Tibial nerve (tissue), 4 donors: ENCODE measurements around the gene SERPINA4. TPM values are rescaled to one million over a fixed set of nuclear protein-coding genes. Genes with fewer than 3 reads are reported as not detected.
A peak's percentile ranks its signal among the peaks of the same experiment; 100 is the strongest.

Experiments
- DNase-seq, 2 donors: peaks; one replicate each; pipeline ENCODE4 v3.0.0-alpha.2; 2019; ENCODE audit warnings: low spot score in 2 of 2
- H3K27ac ChIP-seq, 4 donors: fragments of 200-600 bp; sonication (generic) in 3 of 4; one replicate each; pipeline ENCODE4 v1.5.1; 2017 to 2019; ENCODE audit warnings: mild to moderate bottlenecking in 1 of 4
- H3K27me3 ChIP-seq, 2 donors: fragments of 200-600 bp; sonication (generic) in 1 of 2; one replicate each; pipeline versions ENCODE4 v1.5.1 to v1.6.0; 2017 to 2019
- H3K36me3 ChIP-seq, 3 donors: fragments of 200-600 bp; sonication (generic); one replicate each; pipeline ENCODE4 v1.5.1; 2018 to 2019
- H3K4me1 ChIP-seq, 4 donors: fragments of 200-600 bp; sonication (generic) in 3 of 4; one replicate each; pipeline ENCODE4 v1.5.1; 2017 to 2019
- H3K4me3 ChIP-seq, 4 donors: fragments of 200-600 bp; sonication (generic) in 3 of 4; one replicate each; pipeline ENCODE4 v1.5.1; 2017 to 2019; ENCODE audit warnings: mild to moderate bottlenecking in 1 of 4, moderate library complexity in 1 of 4
- H3K9me3 ChIP-seq, 4 donors: fragments of 200-600 bp; sonication (generic) in 3 of 4; one replicate each; pipeline ENCODE4 v1.5.1; 2017 to 2019
- EP300 ChIP-seq, 2 donors: sonication (generic); formaldehyde crosslinking; IDR thresholded peaks; one replicate each; pipeline ENCODE4 v1.6.1; 2017; ENCODE audit warnings: antibody characterized with exemption in 2 of 2, mild to moderate bottlenecking in 1 of 2
- POLR2A ChIP-seq, 2 donors: fragments of 450-650 bp; IDR thresholded peaks; one replicate each; pipeline ENCODE4 v1.6.1; 2017; ENCODE audit warnings: antibody characterized with exemption in 2 of 2, mild to moderate bottlenecking in 2 of 2, moderate library complexity in 2 of 2
- WGBS, 2 donors: methylation state at CpG; one replicate each; pipeline ENCODE4 v1.1.5; 2018; 5-methylcytosine and 5-hydroxymethylcytosine counted together
- total RNA-seq, 4 donors: library from RNA; depleted of rRNA; stranded (reverse); fragments of >200 nt; gene quantifications; one replicate each; pipeline ENCODE4 v1.1.0, GENCODE V29; 2016
- TF ChIP-seq, protein P1 (sequence below), 5 experiments: fragments of 200-600 bp in 3 of 5; fragments of 450-650 bp in 2 of 5; sonication (generic) in 3 of 5; IDR thresholded peaks; one replicate each; pipeline ENCODE4 v1.5.1; 2016 to 2019; ENCODE audit warnings: antibody characterized with exemption in 5 of 5, mild to moderate bottlenecking in 3 of 5, moderate library complexity in 2 of 5

The SERPINA4 gene
- total RNA-seq, 4 donors from 2014 or later, result not detected

DNA sequence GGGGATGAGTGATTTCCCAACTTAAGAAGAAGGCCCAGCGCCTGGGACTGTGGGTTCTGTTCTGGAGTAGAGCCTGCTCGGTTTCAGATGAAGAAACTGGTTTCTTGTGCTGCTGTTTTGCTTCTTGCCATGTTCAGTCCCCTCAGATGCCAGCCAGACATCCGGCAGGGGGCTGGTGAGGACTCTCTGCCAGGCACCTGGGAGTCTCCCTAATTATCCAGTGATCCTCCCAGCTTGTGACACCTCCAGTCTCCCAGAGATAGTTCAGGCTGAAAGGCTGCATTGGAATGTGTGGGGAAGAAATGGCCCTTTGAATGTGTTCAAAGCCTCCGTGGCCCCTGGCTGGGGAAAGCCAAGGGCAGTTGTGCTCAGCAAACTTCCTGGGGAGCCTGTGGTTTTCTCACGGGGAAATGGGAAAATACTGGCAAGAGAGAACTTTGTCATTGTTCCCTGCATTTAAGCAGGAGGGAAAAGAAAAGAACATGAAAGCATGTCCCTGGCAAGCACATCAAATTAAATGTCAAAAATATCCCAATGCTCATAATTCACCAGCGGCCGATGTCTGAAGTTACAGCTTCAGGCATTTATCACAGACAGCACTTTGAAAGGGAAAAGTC lies 43.5 kb upstream of the SERPINA4 start:
- DNase-seq, result peak in 1 of 2 donors; percentile 26
- no peaks in the 10 kb centered on the region for H3K27me3 ChIP-seq
- WGBS, 2 donors, result 32 to 36% methylated on average over 7 of the region's 7 CpGs

DNA sequence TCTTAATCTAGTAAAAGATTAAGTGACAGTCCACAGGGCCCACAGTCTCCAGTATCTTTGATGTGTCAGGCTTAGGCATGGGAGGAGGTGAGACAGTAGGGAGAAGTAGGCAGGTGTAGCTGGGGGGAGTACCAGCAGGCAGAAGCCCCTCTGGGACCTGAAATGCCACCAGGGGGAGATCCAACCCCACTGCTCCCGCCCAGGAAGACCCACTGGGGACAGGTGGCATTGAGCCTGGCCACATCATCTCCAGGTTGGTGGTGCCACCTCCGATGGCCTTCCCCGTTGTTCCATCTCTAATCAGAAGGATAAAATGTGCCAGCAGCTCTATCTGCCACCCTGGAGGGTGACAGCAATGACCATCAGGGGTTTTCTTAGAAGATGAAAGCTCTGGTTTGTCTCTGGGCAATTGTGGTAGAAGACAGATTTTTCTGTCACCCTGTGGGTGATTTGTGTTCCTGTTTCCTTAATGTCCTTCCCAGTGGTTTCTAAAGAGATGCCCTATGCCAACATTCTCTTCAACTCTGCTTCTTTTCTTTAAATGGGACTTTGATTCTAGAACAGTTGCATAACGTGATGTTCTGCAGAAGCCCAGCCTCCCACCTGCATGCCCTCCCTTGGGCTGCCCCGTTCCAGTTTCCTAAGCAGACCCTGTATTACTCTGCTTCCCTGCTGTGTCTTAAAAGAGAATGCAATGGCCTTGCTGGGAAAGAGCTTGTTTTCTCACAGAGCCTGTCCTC lies 39.7 kb upstream of the SERPINA4 start:
- Histone ChIP-seq H3K4me1 (peaks cover 0 to 4% (median 0%) of the 10 kb centered on the region in 4 donors), H3K27ac (no peak overlapping the region), H3K36me3 (no peaks in the 10 kb centered on the region), H3K27me3 (no peaks in the 10 kb centered on the region), H3K4me3 (no peak overlapping the region), H3K9me3 (peaks cover 0 to 7% (median 0%) of the 10 kb centered on the region in 4 donors)
- TF ChIP-seq EP300 (IDR thresholded peaks at IDR 0.05), result no peak
- TF ChIP-seq, protein P1, sequence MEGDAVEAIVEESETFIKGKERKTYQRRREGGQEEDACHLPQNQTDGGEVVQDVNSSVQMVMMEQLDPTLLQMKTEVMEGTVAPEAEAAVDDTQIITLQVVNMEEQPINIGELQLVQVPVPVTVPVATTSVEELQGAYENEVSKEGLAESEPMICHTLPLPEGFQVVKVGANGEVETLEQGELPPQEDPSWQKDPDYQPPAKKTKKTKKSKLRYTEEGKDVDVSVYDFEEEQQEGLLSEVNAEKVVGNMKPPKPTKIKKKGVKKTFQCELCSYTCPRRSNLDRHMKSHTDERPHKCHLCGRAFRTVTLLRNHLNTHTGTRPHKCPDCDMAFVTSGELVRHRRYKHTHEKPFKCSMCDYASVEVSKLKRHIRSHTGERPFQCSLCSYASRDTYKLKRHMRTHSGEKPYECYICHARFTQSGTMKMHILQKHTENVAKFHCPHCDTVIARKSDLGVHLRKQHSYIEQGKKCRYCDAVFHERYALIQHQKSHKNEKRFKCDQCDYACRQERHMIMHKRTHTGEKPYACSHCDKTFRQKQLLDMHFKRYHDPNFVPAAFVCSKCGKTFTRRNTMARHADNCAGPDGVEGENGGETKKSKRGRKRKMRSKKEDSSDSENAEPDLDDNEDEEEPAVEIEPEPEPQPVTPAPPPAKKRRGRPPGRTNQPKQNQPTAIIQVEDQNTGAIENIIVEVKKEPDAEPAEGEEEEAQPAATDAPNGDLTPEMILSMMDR (IDR thresholded peaks at IDR 0.05), result no peak
- no peak for TF ChIP-seq POLR2A (IDR thresholded peaks at IDR 0.05)
- 46 to 52% methylated on average over 4 to 5 of the region's 5 CpGs for WGBS, 2 donors
- DNase-seq, result no peak

More for the DNA sequence above, 43.5 kb upstream of the SERPINA4 start:
- Histone ChIP-seq H3K27ac (peak overlapping the region in 1 of 4 donors; percentile 51), H3K4me3 (no peak overlapping the region), H3K36me3 (no peaks in the 10 kb centered on the region), H3K9me3 (no peaks in the 10 kb centered on the region), H3K4me1 (peaks cover 0 to 4% (median 0%) of the 10 kb centered on the region in 4 donors)
- TF ChIP-seq, protein P1 (IDR thresholded peaks at IDR 0.05), result no peak
- TF ChIP-seq EP300 (IDR thresholded peaks at IDR 0.05), result peak in 1 of 2 donors; percentile 35

DNA sequence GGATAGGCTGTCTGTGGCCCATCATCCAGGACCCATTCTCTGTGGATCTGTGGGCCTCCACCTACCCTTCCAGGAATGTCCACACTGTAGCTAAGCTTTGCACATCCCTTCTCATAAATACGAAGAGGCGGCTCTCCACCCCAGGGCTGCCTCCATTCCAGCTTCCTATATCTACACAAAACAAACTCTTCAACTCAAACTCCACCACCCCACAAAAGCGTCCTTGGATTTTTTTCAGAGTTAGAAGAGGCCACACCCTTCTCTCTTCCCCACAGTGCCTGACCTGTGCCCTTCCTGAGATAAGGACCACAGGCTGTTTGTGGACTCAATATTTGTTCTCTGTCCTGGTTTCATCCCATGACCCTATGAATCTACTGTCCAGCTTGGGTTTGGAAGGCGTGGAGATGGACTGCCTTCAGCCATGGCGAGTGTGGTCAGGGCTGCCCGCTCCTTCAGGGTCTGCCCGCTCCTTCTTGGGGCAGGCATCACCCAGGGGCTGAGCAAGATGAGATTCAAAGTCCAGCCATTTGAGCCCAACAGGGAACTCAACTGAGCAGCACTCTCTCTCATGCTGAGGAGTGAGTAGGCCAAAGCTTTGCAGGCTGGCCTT lies 39.0 kb upstream of the SERPINA4 start:
- Histone ChIP-seq H3K4me1 (peaks cover 0 to 4% (median 0%) of the 10 kb centered on the region in 4 donors), H3K27ac (no peak overlapping the region), H3K4me3 (no peak overlapping the region), H3K27me3 (no peaks in the 10 kb centered on the region), H3K9me3 (peaks cover 0 to 13% (median 0%) of the 10 kb centered on the region in 4 donors), H3K36me3 (no peaks in the 10 kb centered on the region)
- TF ChIP-seq EP300 (IDR thresholded peaks at IDR 0.05), result no peak
- TF ChIP-seq POLR2A (IDR thresholded peaks at IDR 0.05), result no peak
- TF ChIP-seq, protein P1 (IDR thresholded peaks at IDR 0.05), result no peak
- WGBS, 2 donors, result 91 to 93% methylated on average over 7 of the region's 7 CpGs
- DNase-seq, result no peak

DNA sequence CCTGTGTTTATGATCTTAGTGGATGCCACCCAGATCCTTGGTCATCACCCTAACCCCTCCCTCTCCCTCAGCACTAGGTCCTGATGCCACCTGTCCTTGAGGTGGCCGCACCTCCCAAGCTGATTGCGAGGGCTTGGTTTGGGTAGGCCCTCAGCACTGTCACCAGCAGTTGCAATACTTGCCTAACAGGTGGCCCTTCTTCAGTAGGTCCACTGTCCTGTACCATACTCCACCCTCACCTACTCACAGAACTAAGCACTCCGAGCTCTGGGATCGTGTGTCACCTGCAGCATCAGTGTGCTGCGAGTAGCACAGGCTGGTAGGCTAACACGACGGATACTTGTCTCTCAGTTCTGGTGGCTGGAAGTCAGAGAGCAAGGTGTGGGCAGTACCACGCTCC lies 38.0 kb upstream of the SERPINA4 start:
- Histone ChIP-seq H3K4me3 (no peak overlapping the region), H3K27ac (no peak overlapping the region), H3K4me1 (no peaks in the 10 kb centered on the region), H3K36me3 (no peaks in the 10 kb centered on the region), H3K9me3 (peaks cover 0 to 15% (median 2%) of the 10 kb centered on the region in 4 donors), H3K27me3 (no peaks in the 10 kb centered on the region)
- TF ChIP-seq, protein P1 (IDR thresholded peaks at IDR 0.05), result no peak
- TF ChIP-seq POLR2A (IDR thresholded peaks at IDR 0.05) (no peak), EP300 (IDR thresholded peaks at IDR 0.05) (no peak)
- DNase-seq, result no peak
- WGBS, 2 donors, result 85 to 90% methylated on average over 8 of the region's 8 CpGs

DNA sequence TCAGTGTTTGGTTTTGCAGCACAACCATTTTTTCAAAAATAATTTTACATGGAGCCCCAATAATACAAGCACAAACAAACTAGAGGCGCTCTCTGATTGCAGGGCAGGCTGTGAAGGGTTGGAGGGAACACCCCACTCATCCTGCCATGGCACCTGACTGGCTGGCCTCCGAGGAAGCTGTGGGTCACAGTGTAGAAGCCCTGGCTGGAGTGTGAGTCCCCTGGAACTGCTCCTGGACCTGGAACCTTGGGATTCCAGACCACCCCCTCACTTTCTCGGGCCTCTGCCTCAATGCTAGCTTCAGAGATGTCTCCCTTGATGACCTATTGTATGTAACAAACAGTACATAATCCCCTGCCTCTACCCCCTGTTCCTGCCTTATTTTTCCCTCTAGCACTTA lies 37.1 kb upstream of the SERPINA4 start:
- Histone ChIP-seq H3K36me3 (no peaks in the 10 kb centered on the region), H3K27ac (no peak overlapping the region), H3K4me3 (no peak overlapping the region), H3K27me3 (no peaks in the 10 kb centered on the region), H3K9me3 (peaks cover 0 to 15% (median 2%) of the 10 kb centered on the region in 4 donors), H3K4me1 (no peaks in the 10 kb centered on the region)
- no peak for DNase-seq
- TF ChIP-seq, protein P1 (IDR thresholded peaks at IDR 0.05), result no peak
- TF ChIP-seq POLR2A (IDR thresholded peaks at IDR 0.05) (no peak), EP300 (IDR thresholded peaks at IDR 0.05) (no peak)
- whole genome bisulfite sequencing, 2 donors, result 61 to 63% methylated on average over 3 of the region's 3 CpGs
